IPS-20b (cell line): ENCODE measurements around the gene SLC34A1.
A peak's percentile ranks its signal among the peaks of the same experiment; 100 is the strongest.

Source experiments
- H3K27ac ChIP-seq: one replicate; pipeline ENCODE4 v1.5.1; 2013; ENCODE audit warnings: low read length
- H3K27me3 ChIP-seq: 2 replicates; pipeline ENCODE4 v1.6.1; 2013; ENCODE audit warnings: mild to moderate bottlenecking, low read length, inconsistent platforms; ENCODE audit not compliant: insufficient read depth
- H3K36me3 ChIP-seq: 2 replicates; pipeline ENCODE4 v1.6.1; 2013; ENCODE audit warnings: low read depth, mild to moderate bottlenecking, inconsistent platforms, low read length, moderate library complexity; ENCODE audit not compliant: insufficient read depth
- H3K4me1 ChIP-seq: 2 replicates; pipeline ENCODE4 v1.6.1; 2013; ENCODE audit warnings: mild to moderate bottlenecking, control low read depth, inconsistent platforms, low read length, moderate library complexity; ENCODE audit not compliant: insufficient read depth
- H3K4me3 ChIP-seq: 2 replicates; pipeline ENCODE4 v1.5.1; 2013; ENCODE audit warnings: mild to moderate bottlenecking, low read length, inconsistent platforms
- H3K9ac ChIP-seq: 2 replicates; pipeline ENCODE4 v1.6.1; 2013; ENCODE audit warnings: low read depth, mild to moderate bottlenecking, inconsistent platforms, low read length, moderate library complexity
- H3K9me3 ChIP-seq: 2 replicates; pipeline ENCODE4 v1.6.1; 2013; ENCODE audit warnings: mild to moderate bottlenecking, low read depth, low read length, inconsistent platforms; ENCODE audit not compliant: insufficient read depth

SLC34A1 gene

GRCh38 chr5:177396078-177396477, 11.8 kb downstream of the SLC34A1 start:
- Histone ChIP-seq H3K4me3 (no peak overlapping the region), H3K36me3 (no peaks in the 10 kb centered on the region), H3K4me1 (no peaks in the 10 kb centered on the region), H3K27me3 (peaks cover 21% of the 10 kb centered on the region), H3K27ac (no peak overlapping the region), H3K9me3 (no peaks in the 10 kb centered on the region), H3K9ac (no peak overlapping the region)

GRCh38 chr5:177396807-177397206, 12.6 kb downstream of the SLC34A1 start:
- Histone ChIP-seq H3K36me3 (no peaks in the 10 kb centered on the region), H3K9ac (no peak overlapping the region), H3K4me1 (no peaks in the 10 kb centered on the region), H3K27ac (no peak overlapping the region), H3K4me3 (no peak overlapping the region), H3K9me3 (no peaks in the 10 kb centered on the region), H3K27me3 (peaks cover 28% of the 10 kb centered on the region)

GRCh38 chr5:177397875-177398390, 13.7 kb downstream of the SLC34A1 start:
- Histone ChIP-seq H3K4me1 (no peaks in the 10 kb centered on the region), H3K36me3 (no peaks in the 10 kb centered on the region), H3K9ac (no peak overlapping the region), H3K27me3 (peaks cover 39% of the 10 kb centered on the region), H3K27ac (no peak overlapping the region), H3K4me3 (no peak overlapping the region), H3K9me3 (no peaks in the 10 kb centered on the region)

GRCh38 chr5:177399997-177400868, 16.0 kb downstream of the SLC34A1 start, which contains the start of gene PFN3:
Gene PFN3, minus strand, starts transcription at chr5:177400661. Its CDS starts 85 bp downstream, at chr5:177400576.
- Histone ChIP-seq H3K4me3 (no peak within 1 kb of the TSS), H3K9ac (no peak within 1 kb of the TSS), H3K27ac (no peak within 1 kb of the TSS), H3K9me3 (no peaks in the 10 kb centered on the region), H3K4me1 (no peaks in the 10 kb centered on the region), H3K36me3 (no peaks in the 10 kb centered on the region), H3K27me3 (peaks cover 62% of the 10 kb centered on the region)

- Histone ChIP-seq H3K27ac (no peak overlapping the region), H3K9ac (no peak overlapping the region), H3K4me3 (peak overlapping the region; percentile 47), H3K36me3 (no peaks in the 10 kb centered on the region), H3K27me3 (peaks cover 83% of the 10 kb centered on the region), H3K4me1 (no peaks in the 10 kb centered on the region), H3K9me3 (no peaks in the 10 kb centered on the region)
Observed at GRCh38 chr5:177402271-177403043, 18.2 kb downstream of the SLC34A1 start.

GRCh38 chr5:177403102-177403791, 19.0 kb downstream of the SLC34A1 start:
- Histone ChIP-seq H3K27me3 (peaks cover 88% of the 10 kb centered on the region), H3K9ac (no peak overlapping the region), H3K36me3 (no peaks in the 10 kb centered on the region), H3K9me3 (no peaks in the 10 kb centered on the region), H3K4me3 (peak overlapping the region; percentile 47), H3K27ac (no peak overlapping the region), H3K4me1 (no peaks in the 10 kb centered on the region)

- no peak overlapping the region for H3K27ac ChIP-seq
- peak overlapping the region; percentile 47 for H3K4me3 ChIP-seq
- H3K36me3 ChIP-seq = no peaks in the 10 kb centered on the region
- no peak overlapping the region for H3K9ac ChIP-seq
- H3K27me3 ChIP-seq = peaks cover 96% of the 10 kb centered on the region
- H3K4me1 ChIP-seq = no peaks in the 10 kb centered on the region
- H3K9me3 ChIP-seq = no peaks in the 10 kb centered on the region
Observed at GRCh38 chr5:177403792-177404640, 19.8 kb downstream of the SLC34A1 start.

GRCh38 chr5:177404641-177405179, 20.5 kb downstream of the SLC34A1 start:
- Histone ChIP-seq H3K36me3 (no peaks in the 10 kb centered on the region), H3K9ac (no peak overlapping the region), H3K9me3 (no peaks in the 10 kb centered on the region), H3K4me1 (no peaks in the 10 kb centered on the region), H3K4me3 (peak overlapping the region; percentile 47), H3K27ac (no peak overlapping the region), H3K27me3 (peaks cover 95% of the 10 kb centered on the region)

GRCh38 chr5:177405312-177405711, 21.1 kb downstream of the SLC34A1 start:
- Histone ChIP-seq H3K27ac (no peak overlapping the region), H3K36me3 (no peaks in the 10 kb centered on the region)

GRCh38 chr5:177405805-177406204, 21.6 kb downstream of the SLC34A1 start:
- Histone ChIP-seq H3K9me3 (no peaks in the 10 kb centered on the region), H3K4me3 (no peak overlapping the region), H3K9ac (no peak overlapping the region), H3K27me3 (peaks cover 84% of the 10 kb centered on the region), H3K36me3 (no peaks in the 10 kb centered on the region), H3K4me1 (no peaks in the 10 kb centered on the region), H3K27ac (no peak overlapping the region)

More at GRCh38 chr5:177405312-177405711, 21.1 kb downstream of the SLC34A1 start:
- H3K4me3 ChIP-seq = no peak overlapping the region
- H3K9me3 ChIP-seq = no peaks in the 10 kb centered on the region
- H3K9ac ChIP-seq = no peak overlapping the region
- peaks cover 89% of the 10 kb centered on the region for H3K27me3 ChIP-seq
- H3K4me1 ChIP-seq = no peaks in the 10 kb centered on the region
